Activated CD8-positive, alpha-beta memory T cell treated with anti-CD3 and anti-CD28 coated beads, Interleukin-2, amount 10 ng/mL, durations not matched to agents 7 days and 5 days (primary cell): ENCODE data around the gene FMNL3. TPM values are rescaled to one million over a fixed set of nuclear protein-coding genes. Genes with fewer than 3 reads are reported as not detected.
"Not testable (repeated sequence)": the region's sequence is repeated elsewhere in the genome, so short reads cannot be mapped to it uniquely, and the experiment has no call there.

Source experiments
- ATAC-seq: fragments of 150-1000 bp; cut with Tn5 transposase; one replicate; pipeline ENCODE4 v1.10.0; 2021; ENCODE audit warnings: moderate library complexity
- CTCF ChIA-PET: fragments of 350-600 bp; sonication (Branson Sonifier 250); formaldehyde crosslinking; loops from one replicate; lab custom pipeline; 2021; ENCODE audit warnings: antibody characterized with exemption; lab: Charles Lee
- DNase-seq: peaks from one replicate; pipeline ENCODE4 v3.0.0-alpha.2; 2020
- H3K27ac Mint-ChIP-seq: one replicate; pipeline ENCODE4 v1.8.0; 2021; ENCODE audit warnings: mild to moderate bottlenecking, mixed read lengths
- H3K27me3 Mint-ChIP-seq: one replicate; pipeline ENCODE4 v1.8.0; 2021; ENCODE audit warnings: mixed read lengths
- H3K36me3 Mint-ChIP-seq: one replicate; pipeline ENCODE4 v1.8.0; 2021; ENCODE audit warnings: mild to moderate bottlenecking, mixed read lengths
- H3K4me1 Mint-ChIP-seq: one replicate; pipeline ENCODE4 v1.8.0; 2021; ENCODE audit warnings: mixed read lengths
- H3K4me3 Mint-ChIP-seq: one replicate; pipeline ENCODE4 v1.8.0; 2021; ENCODE audit warnings: mild to moderate bottlenecking, moderate library complexity, mixed read lengths
- H3K9me3 Mint-ChIP-seq: one replicate; pipeline ENCODE4 v1.8.0; 2022; ENCODE audit warnings: low read depth, mixed read lengths
- total RNA-seq, 2 experiments: library from RNA; stranded (reverse); gene quantifications; one replicate each; pipeline ENCODE4 v1.2.3, GENCODE V29; 2021

Gene FMNL3, protein sequence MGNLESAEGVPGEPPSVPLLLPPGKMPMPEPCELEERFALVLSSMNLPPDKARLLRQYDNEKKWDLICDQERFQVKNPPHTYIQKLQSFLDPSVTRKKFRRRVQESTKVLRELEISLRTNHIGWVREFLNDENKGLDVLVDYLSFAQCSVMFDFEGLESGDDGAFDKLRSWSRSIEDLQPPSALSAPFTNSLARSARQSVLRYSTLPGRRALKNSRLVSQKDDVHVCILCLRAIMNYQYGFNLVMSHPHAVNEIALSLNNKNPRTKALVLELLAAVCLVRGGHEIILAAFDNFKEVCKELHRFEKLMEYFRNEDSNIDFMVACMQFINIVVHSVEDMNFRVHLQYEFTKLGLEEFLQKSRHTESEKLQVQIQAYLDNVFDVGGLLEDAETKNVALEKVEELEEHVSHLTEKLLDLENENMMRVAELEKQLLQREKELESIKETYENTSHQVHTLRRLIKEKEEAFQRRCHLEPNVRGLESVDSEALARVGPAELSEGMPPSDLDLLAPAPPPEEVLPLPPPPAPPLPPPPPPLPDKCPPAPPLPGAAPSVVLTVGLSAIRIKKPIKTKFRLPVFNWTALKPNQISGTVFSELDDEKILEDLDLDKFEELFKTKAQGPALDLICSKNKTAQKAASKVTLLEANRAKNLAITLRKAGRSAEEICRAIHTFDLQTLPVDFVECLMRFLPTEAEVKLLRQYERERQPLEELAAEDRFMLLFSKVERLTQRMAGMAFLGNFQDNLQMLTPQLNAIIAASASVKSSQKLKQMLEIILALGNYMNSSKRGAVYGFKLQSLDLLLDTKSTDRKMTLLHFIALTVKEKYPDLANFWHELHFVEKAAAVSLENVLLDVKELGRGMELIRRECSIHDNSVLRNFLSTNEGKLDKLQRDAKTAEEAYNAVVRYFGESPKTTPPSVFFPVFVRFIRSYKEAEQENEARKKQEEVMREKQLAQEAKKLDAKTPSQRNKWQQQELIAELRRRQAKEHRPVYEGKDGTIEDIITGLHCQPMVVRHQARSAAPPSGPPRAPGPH
- 10 to 100 TPM; 44.2 to 50.5 TPM for total RNA-seq

DNA sequence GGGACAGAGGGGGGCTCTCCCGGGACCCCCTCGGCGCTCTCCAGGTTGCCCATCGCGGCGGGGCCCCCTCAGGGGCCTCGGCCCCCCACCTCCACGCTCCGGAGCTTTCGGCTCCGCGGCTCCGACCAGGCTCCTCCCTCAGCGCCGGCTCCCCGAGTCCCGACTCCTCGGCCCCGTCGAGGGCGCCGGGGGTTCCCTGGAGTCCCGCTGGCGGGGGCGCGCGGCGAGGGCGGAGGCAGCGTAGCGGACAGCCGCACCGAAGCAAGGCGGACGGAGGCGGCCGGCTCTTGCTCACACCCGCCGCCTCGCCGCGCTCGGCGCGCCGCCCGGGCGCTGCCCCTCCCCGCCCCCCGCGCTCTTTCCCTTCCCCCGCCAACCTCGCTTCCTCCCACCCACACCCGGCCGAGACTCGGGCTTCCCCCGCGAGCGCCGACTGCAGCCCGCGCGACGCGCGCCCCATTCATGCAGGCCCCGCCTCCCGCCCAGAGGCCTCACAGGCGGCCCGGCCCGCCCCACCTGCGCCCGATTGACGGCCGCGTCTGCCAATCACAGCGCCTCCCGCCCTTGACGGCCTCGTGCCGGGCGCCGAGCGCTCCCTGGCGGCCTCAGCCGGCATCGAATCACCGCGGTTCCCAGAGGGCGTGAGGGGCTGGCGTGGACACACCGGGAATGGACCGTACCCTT is at the start of gene FMNL3:
Gene FMNL3, minus strand, starts transcription at position 278 of the 684 bp plus-strand sequence. Its CDS starts 225 bp downstream, at position 53.
- Mint-ChIP-seq H3K4me3 (peak within 1 kb of the TSS; percentile 89), H3K36me3 (no peaks in the 10 kb centered on the region), H3K4me1 (peaks cover 43% of the 10 kb centered on the region), H3K9me3 (no peaks in the 10 kb centered on the region), H3K27ac (peak within 1 kb of the TSS; percentile 80), H3K27me3 (peaks cover 27% of the 10 kb centered on the region)
- peak; percentile 97 for ATAC-seq
- DNase-seq: peak; percentile 98
- CTCF ChIA-PET: interaction anchor here (0.7 to 14.7 kb wide), 22 partner anchors 10 to 349 kb away, joined by 3 to 185 read pairs (median 6); partner anchors contain the start of genes PRPF40B, SPATS2 and TMBIM6

DNA sequence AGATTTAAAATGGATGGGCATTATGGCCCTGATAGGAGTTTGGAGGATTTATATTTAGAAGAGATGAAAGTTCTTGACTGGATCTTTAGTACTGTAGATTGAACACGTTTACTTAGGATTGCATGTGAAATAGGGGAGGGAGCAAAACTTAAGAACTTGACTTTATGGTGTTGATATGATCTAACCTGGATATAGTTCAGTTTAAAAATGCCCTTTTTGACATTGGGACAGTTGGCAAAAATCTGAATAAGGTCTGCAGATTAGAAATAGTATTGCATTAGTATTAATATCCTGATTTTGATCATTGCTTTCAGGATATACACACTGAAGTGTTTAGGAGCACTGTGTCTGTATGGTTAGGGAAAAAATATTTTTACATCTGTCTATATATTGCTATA is 43.8 kb upstream of the FMNL3 start:
- peaks cover 75% of the 10 kb centered on the region for H3K4me1 Mint-ChIP-seq
- CTCF ChIA-PET: interaction anchor here (1.4 to 3.7 kb wide), 5 partner anchors 10 to 195 kb away, joined by 3 to 22 read pairs (median 13); partner anchors contain the start of gene TMBIM6

DNA sequence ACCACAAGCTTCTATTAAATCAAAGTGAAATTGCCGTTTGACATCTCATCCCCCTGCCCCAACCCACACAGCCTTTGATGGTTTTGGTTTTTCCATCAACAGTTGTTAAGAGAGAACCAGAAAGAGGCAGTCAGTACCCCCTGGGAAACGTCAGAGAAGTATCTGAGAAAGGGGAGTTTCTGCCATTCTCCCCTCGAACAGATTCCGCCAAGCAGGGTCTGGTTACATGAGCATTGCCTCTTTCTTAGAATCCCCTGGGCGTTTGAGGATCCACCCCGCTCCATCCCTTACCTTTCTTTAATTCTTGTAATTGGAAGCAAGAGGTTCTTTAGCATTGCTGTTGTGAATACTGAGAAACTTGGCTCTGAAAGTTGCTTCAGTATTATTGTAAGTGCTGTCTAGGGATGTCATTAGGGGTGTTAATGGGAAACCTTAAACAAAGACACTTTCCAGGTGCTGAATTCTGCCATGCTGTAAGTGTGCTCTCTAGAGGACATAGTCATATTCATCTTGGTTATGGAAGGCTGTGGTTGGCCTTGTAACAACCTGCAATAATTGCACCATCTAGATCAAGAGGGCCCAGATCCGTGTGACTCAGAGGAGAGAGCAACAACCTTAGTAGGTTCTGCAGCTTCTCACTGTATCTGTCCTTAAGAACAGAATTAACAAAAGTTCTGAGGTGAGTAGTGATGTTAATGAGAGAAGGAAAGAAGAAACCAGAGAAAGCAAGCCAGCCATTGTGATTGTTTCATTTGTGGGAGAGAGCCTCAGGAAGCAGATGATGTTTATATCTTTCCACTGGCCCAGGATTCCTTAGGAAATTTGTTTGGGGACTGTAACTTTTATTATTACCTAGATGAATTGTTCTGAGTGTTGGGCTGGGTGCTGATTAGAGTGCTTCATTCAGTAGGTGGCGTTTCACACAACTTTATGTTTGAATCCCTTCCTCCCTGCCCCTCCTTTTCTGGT is 43.1 kb upstream of the FMNL3 start:
- DNase-seq (peak; percentile 79), ATAC-seq (peak; percentile 85)
- Mint-ChIP-seq H3K4me1 (peaks cover 78% of the 10 kb centered on the region), H3K36me3 (peaks cover 58% of the 10 kb centered on the region), H3K27ac (peak overlapping the region; percentile 94), H3K9me3 (no peaks in the 10 kb centered on the region), H3K4me3 (peak overlapping the region; percentile 57), H3K27me3 (no peaks in the 10 kb centered on the region)
- CTCF ChIA-PET: interaction anchor here (1.4 to 3.7 kb wide), 6 partner anchors 8 to 195 kb away, joined by 3 to 22 read pairs (median 5); partner anchors contain the start of gene TMBIM6

More for the DNA sequence above, 43.8 kb upstream of the FMNL3 start:
- no peaks in the 10 kb centered on the region for H3K27me3 Mint-ChIP-seq
- ATAC-seq (no peak), DNase-seq (no peak)
- no peaks in the 10 kb centered on the region for H3K9me3 Mint-ChIP-seq
- peak overlapping the region; percentile 57 for H3K4me3 Mint-ChIP-seq
- peak overlapping the region; percentile 94 for H3K27ac Mint-ChIP-seq
- H3K36me3 Mint-ChIP-seq: peaks cover 64% of the 10 kb centered on the region

DNA sequence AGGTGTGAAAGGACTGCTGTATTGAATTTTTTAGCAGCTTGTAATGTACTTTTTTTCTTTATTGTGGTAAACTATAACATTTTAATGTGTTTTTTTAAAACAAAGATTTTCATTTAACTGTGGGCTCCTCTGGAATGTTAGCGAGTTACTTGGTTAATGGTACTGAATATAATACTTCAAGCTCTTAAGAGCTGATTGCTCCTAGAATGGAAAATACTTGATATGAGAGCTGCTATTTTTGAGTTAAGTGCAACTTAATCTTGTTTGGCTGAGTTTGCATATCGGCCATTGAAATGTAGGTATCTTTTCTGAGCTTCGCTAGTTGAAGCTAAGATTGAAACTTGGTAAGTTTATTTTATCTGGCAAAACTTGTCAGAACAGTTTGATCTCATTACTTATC is 41.6 kb upstream of the FMNL3 start:
- Mint-ChIP-seq H3K27ac (peak overlapping the region; percentile 94), H3K9me3 (no peaks in the 10 kb centered on the region), H3K4me3 (peak overlapping the region; percentile 57), H3K36me3 (peaks cover 58% of the 10 kb centered on the region), H3K4me1 (peaks cover 86% of the 10 kb centered on the region), H3K27me3 (no peaks in the 10 kb centered on the region)
- ATAC-seq (no peak), DNase-seq (no peak)
- CTCF ChIA-PET: interaction anchor here (0.8 to 3.7 kb wide), 9 partner anchors 8 to 363 kb away, joined by 3 to 22 read pairs (median 4); partner anchors contain the start of genes COX14 and TMBIM6

DNA sequence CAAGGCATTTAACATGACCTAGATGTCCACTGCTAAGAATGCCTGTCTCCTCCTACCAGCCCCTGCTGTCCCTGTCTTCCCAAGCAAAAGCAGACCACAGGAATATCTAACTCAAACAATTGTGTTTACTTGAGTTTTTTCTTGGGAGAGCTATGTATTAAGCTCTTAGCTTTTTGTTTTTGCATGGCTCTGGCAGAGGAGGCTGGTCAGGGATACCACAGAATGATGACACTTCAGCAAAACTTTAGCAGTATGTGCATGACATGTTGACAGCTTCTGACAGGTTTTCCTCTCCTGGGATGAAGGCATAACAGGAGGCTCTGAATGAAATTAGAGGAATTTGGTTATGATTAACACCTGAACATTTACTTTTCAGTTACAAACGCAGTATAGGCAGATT is 41.1 kb upstream of the FMNL3 start:
- Mint-ChIP-seq H3K36me3 (peaks cover 57% of the 10 kb centered on the region), H3K4me3 (peak overlapping the region; percentile 22), H3K9me3 (no peaks in the 10 kb centered on the region), H3K4me1 (peaks cover 86% of the 10 kb centered on the region), H3K27me3 (no peaks in the 10 kb centered on the region), H3K27ac (peak overlapping the region; percentile 84)
- no peak for DNase-seq
- ATAC-seq: no peak
- CTCF ChIA-PET: interaction anchor here (0.8 to 3.7 kb wide), 6 partner anchors 10 to 364 kb away, joined by 3 to 22 read pairs (median 4); partner anchors contain the start of gene COX14

DNA sequence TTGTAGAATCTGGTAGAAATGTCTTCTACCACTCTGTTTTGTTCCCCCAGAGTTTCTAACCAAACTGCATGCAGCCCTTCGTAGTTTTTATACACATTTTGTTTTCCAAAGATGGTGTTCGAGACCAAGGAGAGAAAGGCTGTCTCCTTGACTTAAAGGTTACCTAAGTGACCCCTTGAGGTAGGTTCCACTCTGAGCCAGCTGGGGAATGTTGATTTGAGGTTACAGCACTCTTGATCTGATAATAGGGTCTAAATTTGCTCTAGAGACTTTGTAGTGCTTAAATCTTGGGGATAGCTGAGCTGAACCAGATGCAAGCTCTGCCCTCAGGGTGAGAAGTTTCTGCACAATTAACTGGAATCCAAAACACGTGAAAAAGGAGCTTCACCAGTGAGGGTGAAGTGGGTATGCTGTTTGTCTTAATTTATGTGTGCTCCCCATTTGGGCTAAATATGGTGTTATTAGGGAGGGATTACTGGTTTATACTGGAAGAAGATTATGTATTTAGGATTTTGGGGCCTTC is 37.2 kb upstream of the FMNL3 start:
- no peaks in the 10 kb centered on the region for H3K27me3 Mint-ChIP-seq
- DNase-seq (no peak), ATAC-seq (no peak)
- no peaks in the 10 kb centered on the region for H3K9me3 Mint-ChIP-seq
- peak overlapping the region; percentile 76 for H3K27ac Mint-ChIP-seq
- peaks cover 70% of the 10 kb centered on the region for H3K4me1 Mint-ChIP-seq
- peak overlapping the region; percentile 26 for H3K4me3 Mint-ChIP-seq
- peaks cover 46% of the 10 kb centered on the region for H3K36me3 Mint-ChIP-seq
- CTCF ChIA-PET: interaction anchor here (0.6 to 4.6 kb wide), 8 partner anchors 9 to 115 kb away, joined by 3 to 18 read pairs (median 4); no protein-coding TSS in a partner anchor

DNA sequence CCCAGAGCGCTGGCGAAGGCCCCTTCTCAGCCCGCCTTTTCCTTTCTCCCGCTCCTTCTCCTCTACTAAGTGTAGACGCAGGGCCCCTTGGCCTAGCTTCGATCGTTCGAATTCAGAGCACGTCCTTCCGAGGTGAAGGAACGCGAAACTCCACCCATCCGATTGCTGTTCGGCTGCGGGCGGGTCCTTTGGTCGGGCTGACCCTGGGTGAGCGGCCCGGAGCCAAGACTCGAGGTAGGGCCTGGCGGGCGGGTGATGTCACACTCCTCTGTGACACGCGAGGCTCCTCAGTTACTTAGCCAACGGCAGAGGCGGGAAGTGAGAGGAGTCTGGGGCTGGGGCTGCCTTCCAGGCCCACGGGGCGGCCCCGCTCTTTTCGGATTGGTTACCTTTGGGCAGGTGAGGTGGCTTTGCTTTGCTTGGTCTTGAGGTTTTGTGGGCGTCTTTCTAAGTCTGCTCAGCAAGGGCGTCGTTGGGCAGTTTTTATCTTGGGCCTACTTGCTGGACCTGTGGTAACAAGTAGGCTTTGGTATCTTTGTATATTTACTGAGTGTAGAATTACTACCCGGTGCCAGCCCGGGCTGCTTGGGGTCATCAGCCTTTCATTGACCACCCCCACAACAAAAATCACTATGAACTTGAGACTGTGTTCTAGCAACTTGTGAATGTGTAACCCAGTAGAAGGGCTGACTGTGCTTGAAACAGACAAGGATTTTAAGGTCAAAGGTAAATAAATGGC is 34.8 kb upstream of the FMNL3 start:
- CTCF ChIA-PET: interaction anchor here (0.5 to 3.2 kb wide), 63 partner anchors 8 to 394 kb away, joined by 3 to 81 read pairs (median 4); partner anchors contain the start of genes BCDIN3D, NCKAP5L, PRPF40B and RACGAP1
- Mint-ChIP-seq H3K4me1 (peaks cover 52% of the 10 kb centered on the region), H3K4me3 (peak overlapping the region; percentile 98), H3K27me3 (no peaks in the 10 kb centered on the region), H3K36me3 (peaks cover 39% of the 10 kb centered on the region), H3K27ac (peak overlapping the region; percentile 100), H3K9me3 (no peaks in the 10 kb centered on the region)
- DNase-seq: peak; percentile 96
- peak; percentile 74 for ATAC-seq

DNA sequence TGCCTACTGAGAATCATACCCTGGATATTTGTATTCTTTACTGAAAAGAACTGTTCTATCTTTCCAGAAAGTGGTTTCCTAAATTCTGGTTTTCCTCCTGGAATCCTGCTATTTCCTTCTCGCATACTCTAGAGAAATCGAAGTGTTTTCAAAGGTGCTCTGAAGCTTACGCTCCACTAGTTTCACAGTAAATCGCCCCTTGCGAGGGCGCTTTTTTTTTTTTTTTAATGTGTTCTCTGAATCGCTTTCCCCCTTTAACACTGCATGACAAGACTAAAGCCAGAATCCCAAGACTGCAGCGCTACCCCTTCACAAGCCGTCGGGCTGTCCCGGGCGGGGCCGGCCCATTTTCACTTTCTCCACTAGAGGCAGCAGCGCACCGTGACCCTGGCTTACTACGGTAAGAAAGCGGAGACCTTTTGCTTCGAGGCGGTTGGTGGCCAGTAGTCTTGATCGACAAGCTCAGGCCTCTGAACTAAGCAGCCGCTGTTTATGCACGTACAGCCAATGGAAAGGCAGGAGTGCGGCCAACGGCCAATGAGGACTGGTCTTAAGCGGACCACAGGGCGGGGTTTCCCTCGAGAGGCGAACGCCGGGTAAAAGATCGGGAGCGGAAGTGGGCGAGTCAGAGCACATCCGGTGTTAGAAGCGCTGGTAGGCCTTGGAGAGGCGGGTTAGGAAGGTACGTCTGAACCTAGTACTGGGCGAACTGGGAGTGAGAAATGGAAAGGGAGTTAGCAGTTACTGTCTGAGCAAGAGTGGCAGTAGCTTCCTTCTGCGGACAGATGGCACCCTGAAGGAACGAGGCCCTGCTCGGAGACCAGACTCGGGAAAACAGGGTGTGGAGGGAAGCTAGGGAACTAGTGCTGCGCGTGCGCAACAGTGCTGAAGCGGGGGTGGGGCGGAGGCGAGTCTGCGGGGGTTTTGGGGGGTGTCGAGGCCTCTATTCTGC is 34.0 kb upstream of the FMNL3 start, which contains the start of gene TMBIM6:
Gene TMBIM6, plus strand, starts transcription at position 628 of the 952 bp plus-strand sequence. CDS start 10,937 bp downstream, outside the sequence.
- Mint-ChIP-seq H3K4me1 (peaks cover 44% of the 10 kb centered on the region), H3K36me3 (peaks cover 32% of the 10 kb centered on the region), H3K4me3 (peak within 1 kb of the TSS; percentile 98), H3K9me3 (no peaks in the 10 kb centered on the region), H3K27me3 (no peaks in the 10 kb centered on the region), H3K27ac (peak within 1 kb of the TSS; percentile 100)
- CTCF ChIA-PET: interaction anchor here (0.5 to 3.2 kb wide), 67 partner anchors 9 to 394 kb away, joined by 3 to 81 read pairs (median 4); partner anchors contain the start of genes BCDIN3D, NCKAP5L, PRPF40B and RACGAP1
- peak; percentile 100 for DNase-seq
- ATAC-seq: peak; percentile 91

DNA sequence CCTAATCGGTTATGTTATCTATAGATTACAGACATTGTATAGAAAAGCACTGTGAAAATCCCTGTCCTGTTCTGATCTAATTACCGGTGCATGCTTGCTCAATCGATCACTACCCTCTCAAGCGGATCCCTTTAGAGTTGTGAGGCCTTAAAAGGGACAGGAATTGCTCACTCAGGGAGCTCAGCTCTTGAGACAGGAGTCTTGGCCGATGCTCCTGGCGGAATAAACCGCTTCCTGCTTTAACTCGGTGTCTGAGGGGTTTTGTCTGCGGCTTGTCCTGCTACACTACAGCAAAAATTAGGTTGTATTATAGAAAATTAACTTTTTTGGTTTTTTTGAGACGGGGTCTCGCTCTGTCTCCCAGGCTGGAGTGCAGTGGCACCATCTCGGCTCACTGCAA is 33.1 kb upstream of the FMNL3 start:
- not testable (repeated sequence) for H3K4me3 Mint-ChIP-seq, H3K27ac Mint-ChIP-seq, H3K27me3 Mint-ChIP-seq, DNase-seq, H3K9me3 Mint-ChIP-seq, ATAC-seq
- CTCF ChIA-PET: interaction anchor here (0.9 to 3.2 kb wide), 24 partner anchors 10 to 373 kb away, joined by 3 to 81 read pairs (median 6); partner anchors contain the start of genes NCKAP5L, PRPF40B and SPATS2
- peaks cover 32% of the 10 kb centered on the region for H3K36me3 Mint-ChIP-seq
- peaks cover 39% of the 10 kb centered on the region for H3K4me1 Mint-ChIP-seq
